Neural progenitor cell (in vitro differentiated cells): ENCODE results near the gene GLT6D1. TPM values are rescaled to one million over a fixed set of nuclear protein-coding genes. Genes with fewer than 3 reads are reported as not detected.

ENCODE experiments used
- DNase-seq: peaks from one replicate; pipeline ENCODE4 v3.0.0-alpha.2; 2016; ENCODE audit warnings: low spot score
- H2AFZ ChIP-seq: fragments of 200-600 bp; sonication (generic); replicated peaks from 2 replicates; pipeline ENCODE4 v1.6.1; 2016; ENCODE audit warnings: antibody characterized with exemption
- H3F3A ChIP-seq: fragments of 200-600 bp; sonication (generic); 2 replicates; pipeline ENCODE4 v1.6.1; 2016; ENCODE audit warnings: antibody characterized with exemption, low read depth
- H3K27ac ChIP-seq: fragments of 200-600 bp; sonication (generic); 2 replicates; pipeline ENCODE4 v1.5.1; 2016; ENCODE audit warnings: mild to moderate bottlenecking
- H3K27me3 ChIP-seq: fragments of 200-600 bp; sonication (generic); 2 replicates; pipeline ENCODE4 v1.6.1; 2016; ENCODE audit warnings: mild to moderate bottlenecking, moderate library complexity
- H3K36me3 ChIP-seq: fragments of 200-600 bp; sonication (generic); 2 replicates; pipeline ENCODE4 v1.5.1; 2016
- H3K4me1 ChIP-seq: fragments of 200-600 bp; sonication (generic); 2 replicates; pipeline ENCODE4 v1.6.1; 2016; ENCODE audit warnings: mixed run types
- H3K4me2 ChIP-seq: fragments of 200-600 bp; sonication (generic); 2 replicates; pipeline ENCODE4 v1.6.1; 2016
- H3K4me3 ChIP-seq: fragments of 200-600 bp; sonication (generic); 2 replicates; pipeline ENCODE4 v1.5.1; 2016
- H3K79me2 ChIP-seq: fragments of 200-600 bp; sonication (generic); 2 replicates; pipeline ENCODE4 v1.6.1; 2016; ENCODE audit warnings: low read depth
- H3K9ac ChIP-seq: fragments of 200-600 bp; sonication (generic); 2 replicates; pipeline ENCODE4 v1.6.1; 2016
- H3K9me3 ChIP-seq: fragments of 200-600 bp; sonication (generic); 2 replicates; pipeline ENCODE4 v1.5.1; 2016; ENCODE audit warnings: low read depth
- H4K20me1 ChIP-seq: fragments of 200-600 bp; sonication (generic); 2 replicates; pipeline ENCODE4 v1.6.1; 2016; ENCODE audit warnings: low read depth
- H3K27ac Mint-ChIP-seq: 3 replicates; pipeline ENCODE4 v1.8.0; 2021; ENCODE audit warnings: mixed read lengths
- H3K27me3 Mint-ChIP-seq: 2 replicates; pipeline ENCODE4 v1.8.0; 2022; ENCODE audit warnings: low read depth, mild to moderate bottlenecking, inconsistent platforms, moderate library complexity, mixed read lengths; ENCODE audit not compliant: insufficient read depth
- H3K36me3 Mint-ChIP-seq: 3 replicates; pipeline ENCODE4 v1.8.0; 2021; ENCODE audit warnings: mixed read lengths
- H3K4me1 Mint-ChIP-seq: 3 replicates; pipeline ENCODE4 v1.8.0; 2021; ENCODE audit warnings: mixed read lengths
- H3K4me3 Mint-ChIP-seq: 3 replicates; pipeline ENCODE4 v1.8.0; 2021; ENCODE audit warnings: mild to moderate bottlenecking, moderate library complexity, mixed read lengths
- H3K9me3 Mint-ChIP-seq: 3 replicates; pipeline ENCODE4 v1.8.0; 2020; ENCODE audit warnings: mixed read lengths
- CTCF ChIP-seq: fragments of 200-600 bp; sonication (generic); IDR thresholded peaks from 2 replicates; pipeline ENCODE4 v1.5.1; 2017; ENCODE audit warnings: antibody characterized with exemption, mild to moderate bottlenecking
- EZH2 ChIP-seq: fragments of 200-600 bp; sonication (generic); IDR thresholded peaks from 2 replicates; pipeline ENCODE4 v1.6.1; 2017; ENCODE audit warnings: antibody characterized with exemption, mild to moderate bottlenecking, moderate library complexity
- EZH2phosphoT487 ChIP-seq: fragments of 200-600 bp; sonication (generic); IDR thresholded peaks from 2 replicates; pipeline ENCODE4 v1.6.1; 2017; ENCODE audit warnings: antibody characterized with exemption
- total RNA-seq: library from RNA; depleted of rRNA; stranded (reverse); fragments of >200 nt; gene quantifications from 2 replicates; pipeline ENCODE4 v1.2.3, GENCODE V29; 2015; ENCODE audit warnings: low replicate concordance

The GLT6D1 gene
- total RNA-seq, 1 donor from 2014 or later: 0.80 TPM

GRCh38 chr9:135607401-135608293 lies 31.7 kb downstream of the GLT6D1 start:
- no peak overlapping the region for H3K4me2 ChIP-seq
- no peaks in the 10 kb centered on the region for H4K20me1 ChIP-seq
- Mint-ChIP-seq H3K27ac (no peak overlapping the region), H3K9me3 (no peaks in the 10 kb centered on the region), H3K4me3 (no peak overlapping the region), H3K27me3 (peaks cover 5% of the 10 kb centered on the region), H3K4me1 (no peaks in the 10 kb centered on the region), H3K36me3 (no peaks in the 10 kb centered on the region)
- TF ChIP-seq CTCF: no peak
- TF ChIP-seq EZH2phosphoT487: no peak
- no peak for TF ChIP-seq EZH2
- H3K9me3 ChIP-seq: no peaks in the 10 kb centered on the region
- no peak for DNase-seq
- H3K36me3 ChIP-seq: no peaks in the 10 kb centered on the region
- no peak overlapping the region for H3K9ac ChIP-seq
- no peaks in the 10 kb centered on the region for H3K79me2 ChIP-seq
- no peak overlapping the region for H3K27ac ChIP-seq
- no peak overlapping the region for H3K4me3 ChIP-seq
- H3K27me3 ChIP-seq: no peaks in the 10 kb centered on the region
- H2AFZ ChIP-seq: no peak overlapping the region
- H3K4me1 ChIP-seq: no peaks in the 10 kb centered on the region
- H3F3A ChIP-seq: no peaks in the 10 kb centered on the region

GRCh38 chr9:135606885-135607259 lies 32.5 kb downstream of the GLT6D1 start:
- no peak overlapping the region for H3K27ac ChIP-seq
- H3K27me3 ChIP-seq: no peaks in the 10 kb centered on the region
- Mint-ChIP-seq H3K9me3 (no peaks in the 10 kb centered on the region), H3K27me3 (peaks cover 3% of the 10 kb centered on the region), H3K27ac (no peak overlapping the region), H3K4me1 (no peaks in the 10 kb centered on the region), H3K4me3 (no peak overlapping the region), H3K36me3 (no peaks in the 10 kb centered on the region)
- H3K36me3 ChIP-seq: no peaks in the 10 kb centered on the region
- no peak overlapping the region for H3K4me3 ChIP-seq
- H3K4me1 ChIP-seq: no peaks in the 10 kb centered on the region
- no peaks in the 10 kb centered on the region for H3K9me3 ChIP-seq
- no peaks in the 10 kb centered on the region for H4K20me1 ChIP-seq
- no peak overlapping the region for H2AFZ ChIP-seq
- H3K9ac ChIP-seq: no peak overlapping the region
- H3K79me2 ChIP-seq: no peaks in the 10 kb centered on the region
- no peak for TF ChIP-seq CTCF
- TF ChIP-seq EZH2phosphoT487: no peak
- TF ChIP-seq EZH2: no peak
- no peak for DNase-seq
- H3F3A ChIP-seq: peaks cover 7% of the 10 kb centered on the region
- no peak overlapping the region for H3K4me2 ChIP-seq

- peaks cover 10% of the 10 kb centered on the region for H3F3A ChIP-seq
- H3K4me3 Mint-ChIP-seq: no peak overlapping the region
- DNase-seq: no peak
- no peaks in the 10 kb centered on the region for H3K9me3 ChIP-seq
- no peaks in the 10 kb centered on the region for H3K36me3 Mint-ChIP-seq
- H3K4me1 Mint-ChIP-seq: peaks cover 3% of the 10 kb centered on the region
- H2AFZ ChIP-seq: no peak overlapping the region
- H3K27me3 ChIP-seq: peaks cover 6% of the 10 kb centered on the region
- TF ChIP-seq EZH2 (no peak), EZH2phosphoT487 (no peak), CTCF (no peak)
- no peak overlapping the region for H3K4me2 ChIP-seq
- H3K9me3 Mint-ChIP-seq: no peaks in the 10 kb centered on the region
- H3K9ac ChIP-seq: no peak overlapping the region
- no peak overlapping the region for H3K27ac ChIP-seq
- no peak overlapping the region for H3K27ac Mint-ChIP-seq
- H3K27me3 Mint-ChIP-seq: peaks cover 3% of the 10 kb centered on the region
- H3K79me2 ChIP-seq: no peaks in the 10 kb centered on the region
- no peak overlapping the region for H3K4me3 ChIP-seq
- H3K36me3 ChIP-seq: no peaks in the 10 kb centered on the region
- no peaks in the 10 kb centered on the region for H4K20me1 ChIP-seq
- no peaks in the 10 kb centered on the region for H3K4me1 ChIP-seq
These were observed 34.0 kb downstream of the GLT6D1 start for GRCh38 chr9:135605238-135605781.
